ENCODE data around the gene DNAJB12. TPM values are rescaled to one million over a fixed set of nuclear protein-coding genes. Genes with fewer than 3 reads are reported as not detected.

Gene DNAJB12
- total and polyA plus RNA-seq, 4 donors = 15.9 to 22.0 (median 18.9) TPM

DNA sequence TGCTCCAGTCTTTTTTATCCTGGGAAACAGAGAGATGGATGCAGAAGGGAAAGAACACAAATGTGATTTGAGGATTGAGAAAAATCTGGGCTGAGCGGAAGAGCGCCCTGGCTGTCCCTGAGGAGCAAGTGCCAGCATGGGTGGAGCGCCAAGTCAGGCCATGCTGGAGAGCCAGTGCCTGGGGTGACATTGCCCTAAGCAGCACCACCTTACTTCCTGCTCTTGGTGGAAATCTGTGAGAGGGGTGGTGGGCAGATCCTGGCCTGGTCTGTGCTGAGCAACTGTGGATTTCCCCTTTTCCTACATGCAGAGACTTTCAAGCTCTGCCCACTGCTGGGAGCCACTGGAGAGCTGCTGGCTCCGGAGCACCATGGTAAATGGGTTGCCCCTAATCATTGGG, 44.1 kb downstream of the DNAJB12 start:
- peaks cover 15 to 26% (median 19%) of the 10 kb centered on the region in 4 donors for H3K4me1 ChIP-seq (ENCODE audit: control insufficient read depth in 4 of 4, insufficient read depth in 4 of 4, low read length in 3 of 4)
- 81% methylated on average over 4 of the region's 4 CpGs for WGBS

DNA sequence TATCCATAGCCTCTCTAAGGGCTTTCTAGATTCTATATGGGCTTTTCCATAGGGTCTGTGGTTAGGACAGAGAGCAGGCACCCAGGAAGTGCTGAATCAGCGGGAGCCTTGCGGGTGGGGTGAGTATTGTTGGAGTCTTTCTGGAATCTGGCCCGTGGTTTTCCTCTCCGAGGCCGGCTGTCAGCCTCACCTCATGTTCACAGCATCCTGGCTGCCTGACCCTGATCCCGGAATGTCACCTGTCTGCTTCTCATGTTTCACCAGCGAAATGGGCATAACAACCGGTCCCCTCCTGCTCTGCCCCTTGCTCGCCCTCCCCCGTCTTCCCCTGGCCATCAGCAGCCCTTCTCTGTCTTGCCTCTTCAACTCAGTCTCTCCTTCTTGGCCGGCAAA, 44.5 kb downstream of the DNAJB12 start:
- no peaks in the 10 kb centered on the region for H3K36me3 ChIP-seq (ENCODE audit: control insufficient read depth in 4 of 4, insufficient read depth in 3 of 4, low read depth in 1 of 4, low read length in 3 of 4)
- peaks cover 12 to 22% (median 16%) of the 10 kb centered on the region in 4 donors for H3K4me1 ChIP-seq (ENCODE audit: control insufficient read depth in 4 of 4, insufficient read depth in 4 of 4, low read length in 3 of 4)
- DNase-seq (ENCODE audit: low spot score) = no peak
- WGBS = 78% methylated on average over 11 of the region's 11 CpGs
- H3K9ac ChIP-seq (ENCODE audit: low read depth in 1 of 2, low read length in 2 of 2) = no peak overlapping the region
- no peak overlapping the region for H3K4me3 ChIP-seq (ENCODE audit: low read depth in 1 of 3, low read length in 3 of 3)
- no peak overlapping the region for H3K27ac ChIP-seq (ENCODE audit: low read depth in 1 of 2, low read length in 2 of 2)
- TF ChIP-seq EGR1 (IDR thresholded peaks at IDR 0.05; ENCODE audit: low read depth in 2 of 2) = no peak
- no peak for TF ChIP-seq YY1 (IDR thresholded peaks at IDR 0.05)
- no peaks in the 10 kb centered on the region for H3K9me3 ChIP-seq (ENCODE audit: control insufficient read depth in 4 of 4, low read length in 3 of 4)
- H3K27me3 ChIP-seq (ENCODE audit: control insufficient read depth in 4 of 4, insufficient read depth in 4 of 4, low read length in 3 of 4) = no peaks in the 10 kb centered on the region

More for the DNA sequence above, 44.1 kb downstream of the DNAJB12 start:
- Histone ChIP-seq H3K4me3 (ENCODE audit: low read depth in 1 of 3, low read length in 3 of 3) (no peak overlapping the region), H3K27ac (ENCODE audit: low read depth in 1 of 2, low read length in 2 of 2) (no peak overlapping the region), H3K36me3 (ENCODE audit: control insufficient read depth in 4 of 4, insufficient read depth in 3 of 4, low read depth in 1 of 4, low read length in 3 of 4) (no peaks in the 10 kb centered on the region), H3K27me3 (ENCODE audit: control insufficient read depth in 4 of 4, insufficient read depth in 4 of 4, low read length in 3 of 4) (no peaks in the 10 kb centered on the region), H3K9ac (ENCODE audit: low read depth in 1 of 2, low read length in 2 of 2) (no peak overlapping the region), H3K9me3 (ENCODE audit: control insufficient read depth in 4 of 4, low read length in 3 of 4) (no peaks in the 10 kb centered on the region)
- no peak for DNase-seq (ENCODE audit: low spot score)
- TF ChIP-seq HNF4A (conservative IDR thresholded peaks at IDR 0.05) (no peak), NR2F2 (IDR thresholded peaks at IDR 0.05) (no peak), HNF4G (IDR thresholded peaks at IDR 0.05) (no peak), EGR1 (IDR thresholded peaks at IDR 0.05; ENCODE audit: low read depth in 2 of 2) (no peak), RXRA (IDR thresholded peaks at IDR 0.05) (no peak), FOXA2 (IDR thresholded peaks at IDR 0.05) (no peak)
- TF ChIP-seq, protein P1, sequence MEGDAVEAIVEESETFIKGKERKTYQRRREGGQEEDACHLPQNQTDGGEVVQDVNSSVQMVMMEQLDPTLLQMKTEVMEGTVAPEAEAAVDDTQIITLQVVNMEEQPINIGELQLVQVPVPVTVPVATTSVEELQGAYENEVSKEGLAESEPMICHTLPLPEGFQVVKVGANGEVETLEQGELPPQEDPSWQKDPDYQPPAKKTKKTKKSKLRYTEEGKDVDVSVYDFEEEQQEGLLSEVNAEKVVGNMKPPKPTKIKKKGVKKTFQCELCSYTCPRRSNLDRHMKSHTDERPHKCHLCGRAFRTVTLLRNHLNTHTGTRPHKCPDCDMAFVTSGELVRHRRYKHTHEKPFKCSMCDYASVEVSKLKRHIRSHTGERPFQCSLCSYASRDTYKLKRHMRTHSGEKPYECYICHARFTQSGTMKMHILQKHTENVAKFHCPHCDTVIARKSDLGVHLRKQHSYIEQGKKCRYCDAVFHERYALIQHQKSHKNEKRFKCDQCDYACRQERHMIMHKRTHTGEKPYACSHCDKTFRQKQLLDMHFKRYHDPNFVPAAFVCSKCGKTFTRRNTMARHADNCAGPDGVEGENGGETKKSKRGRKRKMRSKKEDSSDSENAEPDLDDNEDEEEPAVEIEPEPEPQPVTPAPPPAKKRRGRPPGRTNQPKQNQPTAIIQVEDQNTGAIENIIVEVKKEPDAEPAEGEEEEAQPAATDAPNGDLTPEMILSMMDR (IDR thresholded peaks at IDR 0.05; ENCODE audit: low read depth, low read length, missing input control) = no peak

DNA sequence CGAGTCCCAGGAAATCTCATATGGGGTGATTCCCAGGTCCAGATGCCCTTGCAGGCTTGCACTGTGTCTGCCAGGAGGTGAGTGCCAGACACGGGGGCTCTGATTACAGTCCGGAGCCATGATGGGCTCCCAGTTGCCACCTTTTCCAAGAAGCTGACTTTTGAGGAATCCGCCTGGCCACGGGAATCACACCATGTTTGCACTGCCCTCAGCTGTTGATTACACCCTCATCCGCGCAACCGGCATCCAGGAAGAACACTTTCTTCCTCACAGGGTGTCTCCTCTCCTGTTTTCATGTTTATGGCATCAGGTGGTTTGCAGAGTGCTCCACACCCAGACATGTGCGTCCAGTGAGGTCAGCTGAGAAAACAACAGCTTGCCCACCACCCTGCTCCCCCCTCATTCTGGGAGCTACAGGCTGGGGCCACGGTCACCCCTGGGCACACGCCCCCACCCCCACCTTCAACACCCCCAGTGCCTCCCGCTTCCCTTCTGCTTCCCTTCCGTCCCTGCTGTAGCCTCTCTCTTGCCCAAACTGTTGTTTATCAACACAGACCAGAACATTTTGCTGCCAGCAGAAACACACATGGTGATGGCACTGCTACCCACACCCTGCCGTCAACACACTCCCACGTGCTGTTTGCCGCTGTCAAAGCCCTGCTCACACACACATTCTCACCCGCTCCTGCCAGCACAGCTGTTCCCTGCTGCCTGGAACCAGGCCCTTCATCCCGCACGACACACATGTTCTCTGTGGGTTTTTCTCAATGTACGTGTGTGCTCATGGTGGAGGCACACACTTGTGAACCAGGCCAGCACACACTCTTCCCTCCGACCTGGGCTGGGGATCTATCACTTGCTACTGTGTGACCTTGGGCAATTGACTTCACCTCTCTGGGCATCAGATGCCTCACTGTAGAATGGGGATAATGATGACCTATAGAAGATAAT, 45.2 kb downstream of the DNAJB12 start:
- DNase-seq (ENCODE audit: low spot score) = no peak

More for the DNA sequence above, 45.2 kb downstream of the DNAJB12 start:
- Histone ChIP-seq H3K4me1 (ENCODE audit: control insufficient read depth in 4 of 4, insufficient read depth in 4 of 4, low read length in 3 of 4) (peaks cover 6 to 15% (median 11%) of the 10 kb centered on the region in 4 donors), H3K4me3 (ENCODE audit: low read depth in 1 of 3, low read length in 3 of 3) (no peak overlapping the region), H3K36me3 (ENCODE audit: control insufficient read depth in 4 of 4, insufficient read depth in 3 of 4, low read depth in 1 of 4, low read length in 3 of 4) (no peaks in the 10 kb centered on the region), H3K27ac (ENCODE audit: low read depth in 1 of 2, low read length in 2 of 2) (no peak overlapping the region), H3K9me3 (ENCODE audit: control insufficient read depth in 4 of 4, low read length in 3 of 4) (no peaks in the 10 kb centered on the region), H3K27me3 (ENCODE audit: control insufficient read depth in 4 of 4, insufficient read depth in 4 of 4, low read length in 3 of 4) (no peaks in the 10 kb centered on the region), H3K9ac (ENCODE audit: low read depth in 1 of 2, low read length in 2 of 2) (no peak overlapping the region)
- no peak for TF ChIP-seq HNF4A (conservative IDR thresholded peaks at IDR 0.05)
- no peak for TF ChIP-seq SP1 (IDR thresholded peaks at IDR 0.05)
- TF ChIP-seq FOXA2 (IDR thresholded peaks at IDR 0.05) = no peak
- TF ChIP-seq, protein P2, sequence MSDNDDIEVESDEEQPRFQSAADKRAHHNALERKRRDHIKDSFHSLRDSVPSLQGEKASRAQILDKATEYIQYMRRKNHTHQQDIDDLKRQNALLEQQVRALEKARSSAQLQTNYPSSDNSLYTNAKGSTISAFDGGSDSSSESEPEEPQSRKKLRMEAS (IDR thresholded peaks at IDR 0.05) = peak; percentile 61
- peak in 1 of 2 donors; percentile 34 for TF ChIP-seq RXRA (IDR thresholded peaks at IDR 0.05)
- 59% methylated on average over 21 of the region's 21 CpGs for WGBS

All from liver (tissue), 9 donors.